GM21526 (cell line): ENCODE results near the gene LIF.
"Not testable (repeated sequence)": the region's sequence is repeated elsewhere in the genome, so short reads cannot be mapped to it uniquely, and the experiment has no call there.

Experiments used
- ATAC-seq: cut with Tn5 transposase; IDR thresholded peaks from one replicate; pipeline ENCODE4 v1.9.1; 2021; ENCODE audit warnings: moderate library complexity; ENCODE audit not compliant: unreplicated experiment, low FRiP score

The LIF gene

DNA sequence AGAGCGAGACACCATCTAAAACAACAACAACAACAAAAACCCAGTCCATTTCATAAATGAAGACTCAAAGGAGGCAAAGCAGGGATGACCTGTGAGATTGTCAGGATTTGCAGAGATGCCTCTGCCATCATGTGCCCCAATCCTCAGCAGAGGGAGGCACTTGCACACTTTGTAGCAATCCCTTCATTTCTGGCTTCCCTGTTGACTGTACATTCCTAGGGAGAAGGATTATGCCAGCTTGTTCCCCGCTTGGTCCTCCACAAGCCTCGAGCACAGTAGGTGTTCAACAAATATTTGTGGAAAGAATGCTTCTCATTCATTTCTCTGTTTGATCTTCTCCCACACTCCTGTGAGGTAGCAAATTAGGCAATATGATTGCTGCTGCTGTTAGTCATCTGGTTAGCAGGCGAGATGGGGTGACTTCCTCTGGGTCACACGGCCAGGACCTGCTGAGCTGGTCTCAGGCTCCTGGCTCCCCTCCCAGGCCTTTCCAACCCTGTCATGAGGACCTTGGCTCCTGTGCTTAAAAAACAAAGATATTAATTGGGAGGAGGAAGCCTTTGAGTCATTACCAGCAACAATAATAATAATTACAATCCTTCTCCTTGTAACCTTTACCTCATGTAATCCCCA is 34.1 kb downstream of the LIF start:
- no peak for ATAC-seq

DNA sequence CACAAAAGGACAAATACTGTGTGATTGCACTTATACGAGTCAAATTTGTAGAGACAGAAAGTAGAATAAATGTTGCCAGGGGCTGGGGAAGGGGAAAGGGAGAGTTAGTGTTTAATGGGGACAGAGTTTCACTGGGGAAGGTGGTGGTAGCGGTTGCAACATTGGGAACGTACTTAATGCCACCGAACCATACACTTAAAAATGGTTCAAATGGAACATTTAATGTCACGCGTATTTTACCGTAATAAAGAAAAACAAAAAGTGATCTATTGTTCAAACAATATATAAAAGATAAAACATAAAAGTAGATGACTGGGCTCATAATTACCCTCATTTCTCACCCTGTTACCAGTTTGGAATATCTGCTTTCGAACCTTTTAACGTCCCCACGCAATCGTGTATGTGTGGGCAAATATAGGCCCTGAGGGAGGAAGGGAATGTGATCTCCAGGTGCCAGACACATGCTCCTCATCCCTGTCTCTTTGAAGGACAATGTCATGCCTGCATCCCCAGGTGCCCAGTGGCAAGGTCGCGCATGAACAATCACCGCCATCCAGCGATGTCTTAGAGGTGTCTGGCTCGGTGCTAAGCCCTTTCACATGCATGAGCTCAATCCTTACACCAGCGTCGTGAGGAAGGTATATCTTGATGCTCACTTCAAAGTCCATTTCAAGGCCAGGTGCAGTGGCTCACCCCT is 35.3 kb downstream of the LIF start:
- no peak for ATAC-seq

DNA sequence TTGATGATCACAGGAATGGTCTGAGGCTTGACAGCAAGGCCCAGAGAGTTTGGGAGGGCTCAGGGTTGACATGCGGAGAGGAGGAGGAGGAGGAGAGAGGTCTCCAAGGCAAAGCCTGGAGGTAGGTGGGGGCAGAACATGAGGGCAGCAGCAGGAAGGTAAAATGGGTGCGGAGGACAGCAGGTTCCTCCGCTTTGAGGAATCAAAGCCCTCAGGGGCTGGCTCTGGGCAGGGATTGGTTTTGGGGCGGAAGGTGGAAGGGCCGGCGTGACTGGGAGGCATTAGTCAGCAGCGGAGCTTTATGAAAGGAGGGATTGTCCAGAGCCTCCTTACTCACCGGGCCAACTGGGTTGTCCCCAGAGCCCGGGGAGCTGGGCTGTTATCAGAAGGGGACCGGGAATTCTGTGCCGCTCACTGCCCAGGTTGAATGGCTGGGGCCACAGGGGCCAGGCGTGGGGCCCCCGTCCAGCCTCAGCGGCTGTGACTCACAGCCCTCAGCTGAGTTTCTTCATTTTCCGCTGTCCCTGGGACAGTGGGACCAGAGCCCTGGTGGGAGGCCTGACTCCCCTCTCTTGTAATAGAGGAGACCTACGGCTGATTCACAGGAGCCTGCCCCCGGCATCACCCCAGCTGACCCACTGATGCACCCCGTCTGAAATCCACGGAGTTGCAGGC is 36.2 kb downstream of the LIF start:
- ATAC-seq: no peak

DNA sequence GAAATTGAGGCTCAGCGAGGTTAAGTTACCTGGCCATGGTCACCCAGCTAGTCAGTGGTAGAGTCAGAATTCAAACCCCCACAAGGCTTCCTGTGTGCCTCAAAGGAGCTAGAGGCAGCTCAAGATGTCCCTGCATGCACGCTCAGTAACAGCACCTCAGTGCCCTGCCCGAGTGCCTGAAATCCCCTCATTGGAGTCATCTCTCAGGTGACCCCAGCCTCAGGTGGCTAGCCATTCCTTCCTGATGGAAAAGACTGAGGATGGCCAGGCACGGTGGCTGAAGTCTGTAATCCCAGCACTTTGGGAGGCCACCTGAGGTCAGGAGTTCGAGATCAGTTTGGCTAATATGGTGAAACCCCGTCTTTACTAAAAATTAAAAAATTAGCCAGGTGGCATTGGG is 36.9 kb downstream of the LIF start:
- no peak for ATAC-seq

DNA sequence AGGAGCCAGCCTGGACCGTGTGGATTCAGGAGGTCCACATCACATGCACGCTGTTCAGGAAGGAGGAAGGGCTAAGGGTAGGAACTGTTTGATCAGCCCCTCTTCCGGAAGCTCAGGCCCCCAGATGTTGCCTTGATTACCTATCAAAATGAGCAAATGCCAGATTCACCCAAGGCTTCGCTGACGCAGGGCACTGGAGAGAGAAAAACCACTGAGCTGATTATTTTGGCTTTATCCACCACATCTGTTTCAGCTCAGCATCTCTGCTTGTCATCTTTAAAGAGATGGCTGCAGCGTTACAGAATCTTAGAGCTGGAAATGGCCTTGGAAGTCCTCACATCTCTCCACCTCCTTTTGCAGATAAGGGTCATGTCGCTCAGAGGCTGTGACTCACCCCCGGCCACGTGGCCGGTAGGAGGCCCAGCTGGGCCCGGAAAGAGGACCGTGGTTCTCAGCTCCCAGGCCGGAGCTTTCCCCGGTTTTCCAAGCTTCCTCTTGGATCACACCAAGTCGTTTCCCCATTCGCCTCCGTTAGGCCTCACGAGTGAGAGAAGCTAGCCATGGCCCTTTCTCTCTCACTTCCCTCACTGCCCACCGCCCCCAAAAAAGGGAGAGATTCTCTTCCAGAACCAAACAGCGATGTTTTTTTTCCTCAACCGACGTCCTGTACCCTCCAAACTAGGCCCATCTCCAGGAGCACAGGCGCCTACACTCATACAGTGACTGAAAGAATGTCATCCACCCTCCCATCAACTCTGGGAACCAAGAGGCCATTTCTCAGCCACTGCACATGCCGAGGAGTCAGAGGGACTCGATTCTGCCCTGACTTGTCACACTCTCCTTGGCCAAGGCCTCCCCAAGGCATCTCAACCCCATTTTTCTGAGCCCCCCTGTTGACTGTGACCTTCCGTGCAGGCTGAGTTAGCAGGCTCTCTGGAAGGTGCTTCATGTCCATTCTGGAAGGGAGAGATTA is 37.6 kb downstream of the LIF start:
- ATAC-seq: no peak

DNA sequence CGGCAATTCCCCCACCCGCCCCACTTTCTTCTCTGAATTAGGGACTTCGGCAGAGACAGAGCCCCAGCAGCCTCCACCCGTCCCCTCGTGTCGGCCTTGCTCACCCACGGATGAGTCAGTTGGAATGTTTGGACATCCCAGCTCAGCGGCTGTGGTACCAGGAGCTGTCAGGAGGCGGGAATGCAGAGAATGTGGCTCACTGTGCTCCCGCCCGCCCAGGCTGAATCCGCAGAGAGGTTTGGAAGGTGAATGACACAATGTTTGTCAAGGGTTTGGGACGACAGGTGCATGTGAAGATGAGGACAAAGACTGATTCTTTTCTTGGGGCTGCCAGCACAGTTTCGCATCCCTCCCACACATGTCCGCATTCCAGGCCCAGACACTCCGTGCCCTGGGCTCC is 39.6 kb downstream of the LIF start:
- ATAC-seq: no peak

DNA sequence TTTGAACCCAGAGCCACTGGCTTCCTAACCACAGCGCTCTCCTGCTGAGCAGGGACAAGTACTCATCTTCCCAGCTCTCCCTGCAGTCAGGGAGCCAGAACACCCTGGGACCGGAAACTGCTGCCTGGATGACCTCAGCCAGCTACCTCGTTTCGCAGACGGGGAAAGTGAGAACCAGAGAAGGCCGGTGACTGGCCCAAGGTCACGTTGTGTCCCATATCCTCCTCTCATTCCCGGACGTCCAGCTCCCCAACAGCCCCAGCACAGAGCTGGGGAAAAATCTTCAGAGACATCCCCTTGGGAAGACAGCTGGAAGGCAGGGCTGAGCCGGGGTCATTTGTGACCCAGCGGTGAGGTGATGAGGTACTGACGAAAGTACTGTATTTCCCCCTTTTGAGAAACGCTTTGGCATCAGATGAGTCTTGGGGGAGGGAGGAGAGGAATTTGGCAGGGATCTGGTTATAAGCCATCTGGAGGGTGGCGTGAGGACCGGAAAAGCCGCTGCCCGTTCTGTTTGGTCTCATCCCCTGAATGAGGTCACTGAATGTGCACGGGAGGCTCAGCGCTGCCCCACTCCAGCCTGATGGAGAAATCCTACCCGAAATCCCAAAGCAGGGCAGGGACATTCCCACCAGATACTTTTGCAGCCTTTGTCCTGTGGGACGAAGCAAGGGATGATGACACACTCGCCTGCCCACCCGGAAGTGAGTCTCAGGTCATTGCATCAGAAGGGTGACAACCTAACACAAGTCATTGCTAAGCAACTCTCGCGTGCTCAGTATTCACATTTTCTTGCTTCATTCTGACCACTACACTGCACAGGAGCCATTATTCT is 41.1 kb downstream of the LIF start:
- no peak for ATAC-seq

DNA sequence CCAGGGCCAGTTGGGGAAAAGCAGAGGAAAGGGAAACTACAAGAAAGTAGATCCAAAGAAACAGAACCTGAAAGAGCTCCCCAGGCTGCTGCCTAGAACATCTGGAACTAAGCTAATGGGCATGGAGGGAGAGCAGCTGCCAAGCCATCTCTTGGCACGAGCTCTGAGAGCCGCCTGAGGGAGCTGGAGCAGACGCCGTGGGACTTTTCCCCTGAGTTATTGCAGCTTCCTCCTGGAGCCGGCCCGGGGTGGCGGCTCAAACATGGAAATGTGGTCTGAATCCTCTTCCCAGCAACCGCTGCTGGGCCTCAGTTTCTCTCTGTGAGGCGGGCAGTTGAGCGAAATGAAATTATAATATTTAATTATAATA is 41.8 kb downstream of the LIF start:
- ATAC-seq: no peak

DNA sequence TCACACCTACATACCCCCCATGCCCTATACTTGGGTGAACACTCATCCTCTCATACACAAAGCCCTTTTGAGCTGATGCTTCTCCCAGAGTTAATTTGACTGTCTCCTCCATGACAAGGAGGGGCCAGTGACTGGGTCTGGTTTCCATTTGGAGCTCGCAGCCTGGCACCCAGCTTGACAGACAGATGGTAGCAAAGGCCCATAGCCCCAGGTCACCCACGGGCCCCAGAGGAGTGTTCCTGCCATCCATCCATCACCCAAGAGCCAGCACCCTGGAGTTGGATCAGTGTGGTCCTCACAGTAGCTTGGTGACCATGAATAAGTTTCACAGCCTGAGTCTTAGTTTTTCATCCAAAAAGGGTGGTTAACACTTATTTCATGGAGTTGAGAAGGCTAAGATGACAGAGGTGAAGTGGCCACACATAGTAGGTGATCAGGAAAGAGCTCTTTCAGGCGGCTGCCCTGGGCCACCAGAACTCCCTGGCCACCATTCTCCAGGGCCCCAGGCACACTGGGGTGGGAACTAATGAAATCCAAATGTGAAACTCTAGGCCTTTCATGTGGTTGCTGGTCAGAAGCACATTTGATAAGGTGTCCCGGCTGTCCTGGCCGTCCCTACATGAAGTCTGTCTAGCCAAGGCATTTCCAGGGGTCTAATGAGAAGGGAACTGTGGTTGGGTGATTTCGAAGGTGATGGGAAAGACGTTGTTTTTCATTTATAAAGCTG is 42.4 kb downstream of the LIF start:
- no peak for ATAC-seq

DNA sequence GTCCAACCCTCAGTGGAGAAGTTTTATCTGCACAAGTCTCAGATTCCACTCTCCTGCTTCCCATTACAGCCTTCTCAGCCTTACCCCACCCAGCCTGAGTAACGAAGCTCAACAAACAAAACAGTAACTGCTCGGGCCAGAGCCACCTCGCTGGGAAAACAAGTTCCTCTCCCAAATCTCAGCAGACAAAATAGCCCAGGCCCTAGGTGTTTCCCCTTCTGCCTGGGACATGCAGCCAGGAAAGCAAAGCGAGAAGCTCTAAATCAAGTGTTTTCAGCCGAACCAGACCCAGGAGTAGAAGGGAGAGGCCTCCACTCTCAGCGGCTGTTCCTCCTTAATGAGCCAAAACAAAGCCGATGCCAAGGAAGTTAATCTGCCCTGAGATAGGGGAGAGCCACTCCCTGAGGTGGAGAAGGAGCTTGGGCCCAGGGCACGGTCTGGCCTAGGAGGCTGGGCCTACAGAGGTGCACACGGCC is 44.0 kb downstream of the LIF start:
- no peak for ATAC-seq

DNA sequence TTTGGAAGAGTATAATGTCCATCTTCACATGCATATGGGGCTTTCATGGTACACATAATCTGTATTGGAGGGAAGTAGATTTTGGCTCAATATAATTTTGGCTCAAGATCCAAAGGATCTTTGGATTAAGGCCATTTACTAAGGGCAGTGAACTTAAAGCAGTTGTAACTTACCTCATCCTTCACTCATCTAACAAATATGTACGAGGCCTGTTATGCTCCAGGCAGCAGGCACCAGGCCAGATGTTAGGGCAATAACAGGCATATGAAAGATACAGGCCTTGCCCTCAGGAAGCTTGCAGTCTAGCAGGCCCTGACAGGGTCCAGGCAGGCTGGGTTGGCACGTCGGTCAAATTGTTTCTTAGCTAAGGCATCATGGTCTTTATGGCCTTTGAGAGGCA is 44.6 kb downstream of the LIF start:
- no peak for ATAC-seq

DNA sequence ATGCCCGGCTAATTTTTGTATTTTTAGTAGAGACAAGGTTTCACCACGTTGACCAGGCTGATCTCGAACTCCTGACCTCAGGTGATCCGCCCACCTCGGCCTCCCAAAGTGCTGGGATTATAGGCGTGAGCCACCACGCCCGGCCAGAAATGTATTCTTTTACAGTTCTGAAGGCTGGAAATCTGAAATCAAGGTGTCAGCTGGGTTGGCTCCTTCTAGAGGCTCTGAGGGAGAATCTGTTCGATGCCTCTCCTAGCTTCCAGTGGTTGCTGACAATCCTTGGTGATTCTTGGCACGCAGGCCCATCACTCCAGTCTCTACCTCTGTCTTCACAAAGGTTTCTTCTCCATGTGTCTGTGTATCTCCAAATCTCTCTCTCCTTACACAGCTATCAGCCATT is 45.7 kb downstream of the LIF start:
- ATAC-seq: not testable (repeated sequence)

DNA sequence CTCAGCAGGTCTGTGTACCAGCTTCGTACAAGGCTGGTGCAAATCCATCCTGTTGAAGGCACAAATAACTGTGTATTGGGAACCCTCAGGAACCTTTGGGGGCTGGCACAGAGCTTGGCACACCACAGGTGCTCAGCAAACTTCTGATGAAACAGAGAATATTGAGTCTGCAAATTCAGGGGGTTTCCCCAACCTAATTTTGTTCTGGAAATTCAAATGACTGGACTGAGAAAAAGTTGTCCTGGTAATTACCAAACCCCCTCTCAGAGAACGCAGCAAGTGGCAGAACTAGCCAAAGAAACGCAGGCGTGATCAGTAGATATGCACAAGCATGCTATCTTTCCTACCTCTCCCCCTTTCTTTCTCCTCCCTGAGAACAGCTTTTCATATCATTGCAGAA is 47.6 kb downstream of the LIF start:
- ATAC-seq: no peak

DNA sequence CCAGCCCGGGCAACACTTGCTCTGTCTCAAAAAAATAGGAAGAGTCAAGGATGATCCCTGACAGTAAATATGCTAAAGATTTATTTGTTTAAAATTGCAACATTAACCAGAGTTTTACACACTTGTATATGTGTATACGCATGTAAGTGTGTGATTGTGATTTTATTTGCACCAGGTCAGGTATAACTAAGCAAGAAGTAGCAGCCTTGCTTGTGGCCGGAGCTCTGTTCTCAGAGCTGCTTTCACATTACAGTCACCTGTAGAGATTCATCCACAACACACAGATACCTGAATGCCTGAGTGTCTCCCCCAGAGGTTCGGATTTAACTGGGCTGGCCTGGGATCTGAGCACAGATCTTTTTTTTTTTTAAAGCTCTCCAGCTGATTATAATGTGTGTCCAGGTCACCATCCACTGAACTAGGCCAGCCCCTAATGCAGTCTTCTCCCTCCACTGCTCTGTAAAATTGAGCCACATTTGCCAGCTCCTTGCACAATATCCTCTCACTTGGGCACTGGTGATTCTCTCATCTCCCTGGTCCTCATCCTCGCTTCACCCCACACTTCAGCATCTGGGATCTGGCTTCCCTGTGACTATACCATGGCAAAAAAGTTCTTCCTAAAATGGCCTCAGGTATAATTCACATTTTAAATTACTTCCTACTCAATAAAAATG is 48.3 kb downstream of the LIF start:
- no peak for ATAC-seq

DNA sequence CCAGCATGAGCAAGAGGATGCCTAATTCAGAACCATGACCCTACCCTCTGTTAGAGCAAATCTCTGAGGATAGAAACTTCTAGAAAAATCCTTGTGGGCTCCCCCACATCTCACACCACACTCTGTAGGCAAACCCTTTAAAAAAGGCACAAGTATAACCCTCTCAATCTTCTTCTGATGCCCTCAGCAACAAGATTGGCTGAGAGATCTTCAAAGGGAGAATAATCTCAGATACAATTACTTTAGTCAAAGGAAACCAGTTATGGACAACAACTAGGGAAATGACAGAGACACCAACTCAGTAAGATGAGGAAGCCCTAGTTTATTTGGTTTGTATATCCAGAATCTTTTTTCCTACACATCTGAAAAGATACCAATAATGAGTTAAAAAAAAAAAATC is 49.2 kb downstream of the LIF start:
- no peak for ATAC-seq

DNA sequence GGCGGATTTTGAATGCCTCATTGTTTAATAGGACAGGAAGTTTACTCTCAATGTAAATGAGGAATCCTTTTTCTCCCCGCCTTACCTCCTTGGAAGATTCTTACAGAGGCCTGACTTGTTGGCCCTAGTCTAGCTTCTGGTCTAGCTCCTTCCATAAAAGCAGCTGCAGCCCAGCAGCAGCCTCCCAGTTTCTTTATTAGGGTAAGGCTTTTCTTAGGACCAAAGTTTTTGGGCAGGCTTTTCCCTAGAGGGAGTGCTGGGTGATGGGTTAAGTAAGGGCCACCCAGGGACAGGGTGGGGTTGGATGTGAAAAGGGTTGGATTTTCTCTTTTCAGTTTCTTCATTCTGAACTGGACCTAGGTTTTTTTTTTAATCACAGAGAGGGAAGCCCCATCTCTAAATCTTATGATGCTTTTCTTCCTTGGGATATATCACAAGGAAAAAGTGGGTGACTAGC is 49.7 kb downstream of the LIF start:
- no peak for ATAC-seq

DNA sequence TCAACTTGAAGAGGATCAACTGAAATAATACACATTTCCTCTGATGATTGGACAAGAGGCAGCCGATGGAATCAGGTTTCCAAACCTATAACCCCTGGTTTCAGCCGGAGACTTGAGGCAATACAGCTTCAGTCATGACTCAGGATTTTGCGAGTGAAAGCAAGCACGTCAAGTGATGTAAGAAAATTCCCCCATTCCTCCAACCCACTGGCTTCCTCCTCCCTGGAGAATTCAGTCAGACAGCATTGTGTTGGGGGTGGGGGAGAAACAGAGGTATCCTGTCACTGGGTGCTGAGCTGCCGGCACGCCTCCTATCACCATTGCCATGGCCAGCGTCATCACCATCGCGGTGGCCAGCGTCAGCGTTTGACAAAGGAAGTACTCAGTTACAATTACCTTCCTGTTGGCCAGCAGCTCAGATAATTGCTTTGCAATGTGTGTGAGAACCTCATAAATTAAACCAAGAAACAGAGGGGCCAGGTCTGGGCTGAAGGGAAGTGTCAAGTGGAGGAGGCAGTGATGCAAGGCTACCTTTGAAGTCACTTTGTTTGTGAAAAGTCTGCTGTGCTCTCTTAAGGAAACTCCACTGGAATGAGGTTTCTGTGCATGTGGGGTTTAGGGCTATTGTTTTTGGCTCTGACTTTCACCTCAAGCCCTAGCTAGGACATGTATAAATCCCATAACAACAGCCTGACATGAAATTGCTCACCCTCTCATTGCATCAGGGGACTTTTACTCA is 50.2 kb downstream of the LIF start:
- no peak for ATAC-seq
